GM21786 (cell line): ENCODE data around the gene BTNL2.
"Not testable (repeated sequence)": the region's sequence is repeated elsewhere in the genome, so short reads cannot be mapped to it uniquely, and the experiment has no call there.

Experiments
- ATAC-seq: cut with Tn5 transposase; IDR thresholded peaks from one replicate; pipeline ENCODE4 v1.9.1; 2021; ENCODE audit not compliant: unreplicated experiment

BTNL2 gene

DNA sequence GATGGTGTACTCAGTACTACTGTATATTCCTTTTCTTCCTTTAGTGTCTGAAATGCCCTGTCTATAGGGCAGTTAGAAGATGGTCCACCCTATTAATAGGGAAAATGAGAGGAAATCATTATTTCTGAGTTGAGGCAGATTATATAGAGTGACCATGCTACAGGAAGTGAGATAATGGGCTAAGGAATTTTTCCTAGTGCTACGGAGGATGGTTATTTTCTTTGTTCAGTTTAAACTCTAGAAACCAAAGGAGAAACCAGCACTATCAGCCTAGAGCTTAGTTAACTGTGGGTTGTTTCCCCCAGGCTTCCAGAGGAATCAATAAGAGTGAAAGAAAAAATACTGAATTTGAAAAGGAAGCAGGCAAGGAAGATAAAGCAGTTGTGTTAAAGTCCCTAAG lies 35.8 kb downstream of the BTNL2 start:
- no peak for ATAC-seq

DNA sequence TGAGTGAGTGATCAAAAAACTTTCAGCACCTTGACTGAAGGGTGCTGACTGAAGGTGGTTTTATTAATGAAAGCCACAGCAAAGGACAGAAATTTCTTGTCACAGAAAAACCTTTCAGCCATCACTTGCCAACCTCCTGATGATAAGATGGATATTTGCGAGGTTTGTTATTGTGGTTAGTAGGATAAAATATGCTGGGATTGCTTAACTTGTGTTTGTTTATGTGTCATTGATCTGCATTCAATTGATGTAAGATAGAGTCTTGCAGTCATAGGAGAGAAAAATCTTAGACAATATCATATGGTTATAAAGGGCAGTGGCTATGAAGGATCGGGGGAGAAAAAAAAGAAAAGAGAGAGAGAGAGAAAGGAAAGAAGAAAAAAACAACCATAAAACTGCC lies 36.5 kb downstream of the BTNL2 start:
- no peak for ATAC-seq

DNA sequence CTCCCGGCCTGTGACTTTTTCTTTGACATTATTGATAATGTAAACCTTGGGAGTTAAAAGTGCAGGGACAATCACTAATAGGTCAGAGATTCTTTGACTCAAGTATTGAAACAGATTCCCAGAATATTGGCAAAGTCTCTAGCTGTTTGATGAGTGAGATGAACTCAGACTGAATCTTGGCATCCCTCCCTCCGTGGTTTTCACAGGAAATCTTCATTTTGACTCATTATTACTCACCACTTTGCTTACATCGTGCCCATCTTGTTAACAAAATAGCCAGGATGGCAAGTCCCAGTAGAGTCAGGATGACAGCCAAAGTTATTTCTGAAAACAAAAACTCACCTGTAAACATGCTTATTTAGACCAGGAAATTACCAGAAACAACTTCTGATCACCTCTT lies 37.3 kb downstream of the BTNL2 start:
- no peak for ATAC-seq

DNA sequence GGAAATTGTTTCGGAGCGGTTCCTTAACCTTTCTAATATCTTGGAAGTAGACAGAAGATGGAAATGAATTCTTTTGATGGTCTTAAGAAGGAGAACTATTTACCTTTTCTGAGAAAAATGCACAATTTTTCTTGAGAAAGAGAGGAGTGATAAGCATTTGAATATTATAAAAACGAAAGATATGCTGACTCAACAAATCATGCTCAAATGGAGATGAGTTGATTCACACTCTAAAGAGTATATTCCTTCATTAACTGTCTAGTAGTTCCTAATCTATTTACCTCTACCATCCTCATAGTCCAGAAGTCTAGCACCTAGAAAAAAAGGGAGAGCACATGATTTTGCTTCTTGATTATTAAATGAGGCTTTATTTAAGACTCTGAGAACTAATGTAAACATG lies 39.3 kb downstream of the BTNL2 start:
- no peak for ATAC-seq

DNA sequence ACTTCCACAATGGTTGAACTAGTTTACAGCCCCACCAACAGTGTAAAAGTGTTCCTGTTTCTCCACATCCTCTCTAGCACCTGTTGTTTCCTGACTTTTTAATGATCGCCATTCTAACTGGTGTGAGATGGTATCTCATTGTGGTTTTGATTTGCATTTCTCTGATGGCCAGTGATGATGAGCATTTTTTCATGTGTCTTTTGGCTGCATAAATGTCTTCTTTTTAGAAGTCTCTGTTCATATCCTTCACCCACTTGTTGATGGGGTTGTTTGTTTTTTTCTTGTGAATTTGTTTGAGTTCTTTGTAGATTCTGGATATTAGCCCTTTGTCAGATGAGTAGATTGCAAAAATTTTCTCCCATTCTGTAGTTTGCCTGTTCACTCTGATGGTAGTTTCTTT lies 47.8 kb downstream of the BTNL2 start:
- ATAC-seq, result not testable (repeated sequence)

DNA sequence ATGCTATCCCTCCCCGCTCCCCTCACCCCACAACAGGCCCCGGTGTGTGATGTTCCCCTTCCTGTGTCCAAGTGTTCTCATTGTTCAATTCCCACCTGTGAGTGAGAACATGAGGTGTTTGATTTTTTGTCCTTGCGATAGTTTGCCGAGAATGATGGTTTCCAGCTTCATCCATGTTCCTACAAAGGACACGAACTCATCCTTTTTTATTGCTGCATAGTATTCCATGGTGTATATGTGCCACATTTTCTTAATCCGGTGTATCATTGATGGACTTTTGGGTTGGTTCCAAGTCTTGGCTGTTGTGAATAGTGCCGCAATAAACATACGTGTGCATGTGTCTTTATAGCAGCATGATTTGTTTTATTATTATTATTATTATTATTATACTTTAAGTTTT lies 48.4 kb downstream of the BTNL2 start:
- not testable (repeated sequence) for ATAC-seq

DNA sequence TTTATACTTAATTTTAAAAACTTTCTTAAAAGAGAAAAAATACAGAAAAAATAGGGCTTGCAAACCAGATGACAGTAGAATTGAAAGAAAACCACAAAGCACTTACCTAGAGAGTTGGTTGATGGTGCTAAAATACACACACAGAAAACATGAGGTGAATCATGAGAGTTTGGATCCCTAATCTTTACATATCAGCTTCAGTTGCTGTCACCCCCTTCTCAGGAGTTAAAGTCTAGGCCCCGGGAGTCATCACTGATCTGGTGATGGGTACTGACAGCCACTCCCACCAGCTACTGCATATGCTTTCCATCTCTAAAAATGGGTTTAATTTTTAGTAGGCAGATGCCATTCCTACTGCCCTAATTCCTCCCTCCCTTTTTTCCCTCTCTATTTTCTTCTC lies 52.0 kb downstream of the BTNL2 start:
- ATAC-seq, result no peak

DNA sequence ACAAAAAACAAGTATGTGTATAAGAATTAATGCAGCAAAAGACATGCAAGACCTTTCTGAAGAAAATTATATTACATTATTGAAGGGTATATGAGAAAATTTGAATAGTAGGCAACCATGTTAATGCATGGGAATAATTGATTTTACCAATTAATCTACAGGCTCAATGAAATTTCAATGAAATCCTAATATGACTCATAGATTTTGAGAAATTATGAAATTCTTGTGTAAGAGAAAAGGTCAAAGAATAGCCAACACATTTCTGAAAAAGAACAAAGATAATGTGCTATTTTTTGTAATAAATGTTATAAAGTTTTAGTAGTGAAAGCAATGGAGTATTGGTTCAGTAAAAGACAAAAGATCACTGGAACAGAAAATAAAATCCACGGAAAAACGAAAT lies 53.6 kb downstream of the BTNL2 start:
- no peak for ATAC-seq
